A549 (cell line): ENCODE data around the gene DTNB.

Source experiments
- JUN ChIP-seq, 2 experiments: fragments of >200 bp; sonication (Bioruptor Twin); formaldehyde crosslinking; IDR thresholded peaks; 2 replicates in 1 of 2; 3 replicates in 1 of 2; pipeline ENCODE4 v1.6.1; 2016 to 2017
- KDM1A ChIP-seq: fragments of 200-600 bp; sonication (generic); IDR thresholded peaks from 2 replicates; pipeline ENCODE4 v1.6.1; 2016; ENCODE audit warnings: low read depth, mild to moderate bottlenecking
- MAZ ChIP-seq: fragments of 150-350 bp; IDR thresholded peaks from 2 replicates; pipeline ENCODE4 v1.6.1; 2014; ENCODE audit warnings: antibody characterized with exemption, low read depth, low read length, borderline replicate concordance

DNA sequence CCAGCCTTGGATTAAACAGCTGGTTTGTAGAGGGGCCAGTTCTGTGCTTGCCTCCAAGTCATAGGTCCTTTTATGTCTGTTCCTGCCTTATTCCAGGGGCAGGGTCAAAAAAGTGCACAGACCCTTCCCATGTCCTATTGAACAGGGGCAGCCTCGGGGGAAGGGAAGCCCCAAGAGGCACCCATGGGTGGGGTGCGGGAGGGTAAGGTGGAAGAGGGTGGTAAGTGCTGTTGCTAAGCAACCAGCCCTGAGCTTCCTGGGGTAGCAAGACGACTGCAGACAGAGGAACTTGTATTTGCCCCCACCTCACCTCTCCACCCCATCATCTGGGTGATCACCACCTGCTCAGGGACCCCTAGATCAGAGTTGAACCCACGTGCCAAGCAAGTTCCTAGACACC is 339.4 kb downstream of the DTNB start:
- TF ChIP-seq MAZ (no peak), KDM1A (no peak), JUN (IDR thresholded peaks at IDR 0.05) (no peak)
